HG03565 (cell line): ENCODE results near the gene CYP46A1.
"Not testable (repeated sequence)": the region's sequence is repeated elsewhere in the genome, so short reads cannot be mapped to it uniquely, and the experiment has no call there.

ENCODE experiments used
- ATAC-seq: cut with Tn5 transposase; IDR thresholded peaks from one replicate; pipeline ENCODE4 v1.9.1; 2021; ENCODE audit warnings: mild to moderate bottlenecking, moderate library complexity; ENCODE audit not compliant: unreplicated experiment

CYP46A1 gene

GRCh38 chr14:99656171-99656570, 27.9 kb upstream of the CYP46A1 start:
- ATAC-seq = no peak

GRCh38 chr14:99657645-99658155, 26.4 kb upstream of the CYP46A1 start:
- ATAC-seq = no peak

GRCh38 chr14:99658218-99658845, 25.8 kb upstream of the CYP46A1 start:
- no peak for ATAC-seq

GRCh38 chr14:99659333-99659741, 24.8 kb upstream of the CYP46A1 start:
- ATAC-seq = no peak

- ATAC-seq = no peak
Measured at GRCh38 chr14:99660006-99660566, 24.0 kb upstream of the CYP46A1 start.

- ATAC-seq = no peak
Measured at GRCh38 chr14:99660794-99661193, 23.3 kb upstream of the CYP46A1 start.

GRCh38 chr14:99661206-99661605, 22.9 kb upstream of the CYP46A1 start:
- not testable (repeated sequence) for ATAC-seq

- ATAC-seq = no peak
Measured at GRCh38 chr14:99662846-99663245, 21.3 kb upstream of the CYP46A1 start.

- no peak for ATAC-seq
Measured at GRCh38 chr14:99663386-99664057, 20.6 kb upstream of the CYP46A1 start.

GRCh38 chr14:99664058-99664936, 19.8 kb upstream of the CYP46A1 start:
- ATAC-seq = no peak

GRCh38 chr14:99664937-99665273, 19.2 kb upstream of the CYP46A1 start:
- no peak for ATAC-seq

GRCh38 chr14:99666533-99666932, 17.6 kb upstream of the CYP46A1 start:
- ATAC-seq = no peak

GRCh38 chr14:99667045-99667444, 17.1 kb upstream of the CYP46A1 start:
- no peak for ATAC-seq

- no peak for ATAC-seq
Measured at GRCh38 chr14:99667821-99668220, 16.3 kb upstream of the CYP46A1 start.

- no peak for ATAC-seq
Measured at GRCh38 chr14:99668307-99669295, 15.5 kb upstream of the CYP46A1 start.

- ATAC-seq = no peak
Measured at GRCh38 chr14:99670361-99671234, 13.5 kb upstream of the CYP46A1 start.

- no peak for ATAC-seq
Measured at GRCh38 chr14:99671235-99672224, 12.6 kb upstream of the CYP46A1 start.
